HEK293 (cell line): ENCODE data around the gene COL6A2.

ENCODE experiments used
- ZNF140 ChIP-seq: fragments of 450-650 bp; formaldehyde crosslinking; IDR thresholded peaks from 2 replicates; pipeline ENCODE4 v1.5.1; 2016; ENCODE audit warnings: missing biosample characterization, missing genetic modification characterization
- ZNF529 ChIP-seq: fragments of 450-650 bp; formaldehyde crosslinking; IDR thresholded peaks from 2 replicates; pipeline ENCODE4 v1.5.1; 2017; ENCODE audit warnings: missing genetic modification characterization, missing biosample characterization; ENCODE audit not compliant: insufficient replicate concordance
- TF ChIP-seq, protein P1 (sequence below): fragments of 450-650 bp; formaldehyde crosslinking; IDR thresholded peaks from 2 replicates; pipeline ENCODE4 v1.5.1; 2016; ENCODE audit warnings: missing biosample characterization, missing genetic modification characterization
- TF ChIP-seq, protein P2 (sequence below): fragments of 450-650 bp; formaldehyde crosslinking; IDR thresholded peaks from 2 replicates; pipeline ENCODE4 v1.5.1; 2016; ENCODE audit warnings: missing biosample characterization, missing genetic modification characterization, low read depth
- TF ChIP-seq, protein P3 (sequence below): fragments of 450-650 bp; formaldehyde crosslinking; IDR thresholded peaks from 2 replicates; pipeline ENCODE4 v1.5.1; 2016; ENCODE audit warnings: missing biosample characterization, missing genetic modification characterization

DNA sequence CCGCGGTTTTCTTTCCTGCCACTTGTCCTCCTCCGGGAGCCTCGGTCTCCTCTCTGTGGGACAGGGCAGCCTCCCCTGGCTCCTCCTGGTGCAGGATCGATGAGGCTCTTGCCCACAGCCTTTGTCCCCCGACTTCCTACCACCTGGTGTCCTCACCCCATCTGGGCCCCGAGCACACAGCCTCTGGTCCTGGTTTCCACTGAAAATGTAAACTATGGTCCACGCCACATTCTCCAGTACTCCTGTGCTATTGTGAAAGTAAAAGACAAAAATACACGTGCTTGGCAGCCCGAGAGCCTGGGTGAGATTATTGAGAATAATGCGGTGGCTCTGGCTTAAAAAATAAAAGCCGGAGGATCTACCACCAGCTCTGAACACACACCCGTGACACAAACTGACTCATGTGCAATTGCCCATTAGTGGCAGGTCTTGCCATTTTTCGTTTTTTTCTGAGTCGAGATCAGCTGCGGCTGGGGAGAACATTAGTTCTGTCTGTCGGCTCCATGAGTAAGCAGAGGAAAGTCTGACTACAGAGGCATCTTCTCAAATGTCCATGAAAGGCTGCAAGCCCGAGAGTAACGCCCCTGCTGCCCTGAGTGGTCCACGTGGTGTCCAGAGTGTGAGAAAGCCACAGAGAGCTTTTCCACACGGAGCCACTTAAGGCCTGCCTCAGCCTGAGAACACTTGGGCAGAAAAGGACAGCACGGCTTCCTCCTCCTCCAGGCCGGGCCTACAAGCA, 5.7 kb upstream of the COL6A2 start:
- TF ChIP-seq, protein P1, sequence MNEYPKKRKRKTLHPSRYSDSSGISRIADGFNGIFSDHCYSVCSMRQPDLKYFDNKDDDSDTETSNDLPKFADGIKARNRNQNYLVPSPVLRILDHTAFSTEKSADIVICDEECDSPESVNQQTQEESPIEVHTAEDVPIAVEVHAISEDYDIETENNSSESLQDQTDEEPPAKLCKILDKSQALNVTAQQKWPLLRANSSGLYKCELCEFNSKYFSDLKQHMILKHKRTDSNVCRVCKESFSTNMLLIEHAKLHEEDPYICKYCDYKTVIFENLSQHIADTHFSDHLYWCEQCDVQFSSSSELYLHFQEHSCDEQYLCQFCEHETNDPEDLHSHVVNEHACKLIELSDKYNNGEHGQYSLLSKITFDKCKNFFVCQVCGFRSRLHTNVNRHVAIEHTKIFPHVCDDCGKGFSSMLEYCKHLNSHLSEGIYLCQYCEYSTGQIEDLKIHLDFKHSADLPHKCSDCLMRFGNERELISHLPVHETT (tag by site-specific recombination): no peak
- no peak for TF ChIP-seq ZNF140
- TF ChIP-seq, protein P2, sequence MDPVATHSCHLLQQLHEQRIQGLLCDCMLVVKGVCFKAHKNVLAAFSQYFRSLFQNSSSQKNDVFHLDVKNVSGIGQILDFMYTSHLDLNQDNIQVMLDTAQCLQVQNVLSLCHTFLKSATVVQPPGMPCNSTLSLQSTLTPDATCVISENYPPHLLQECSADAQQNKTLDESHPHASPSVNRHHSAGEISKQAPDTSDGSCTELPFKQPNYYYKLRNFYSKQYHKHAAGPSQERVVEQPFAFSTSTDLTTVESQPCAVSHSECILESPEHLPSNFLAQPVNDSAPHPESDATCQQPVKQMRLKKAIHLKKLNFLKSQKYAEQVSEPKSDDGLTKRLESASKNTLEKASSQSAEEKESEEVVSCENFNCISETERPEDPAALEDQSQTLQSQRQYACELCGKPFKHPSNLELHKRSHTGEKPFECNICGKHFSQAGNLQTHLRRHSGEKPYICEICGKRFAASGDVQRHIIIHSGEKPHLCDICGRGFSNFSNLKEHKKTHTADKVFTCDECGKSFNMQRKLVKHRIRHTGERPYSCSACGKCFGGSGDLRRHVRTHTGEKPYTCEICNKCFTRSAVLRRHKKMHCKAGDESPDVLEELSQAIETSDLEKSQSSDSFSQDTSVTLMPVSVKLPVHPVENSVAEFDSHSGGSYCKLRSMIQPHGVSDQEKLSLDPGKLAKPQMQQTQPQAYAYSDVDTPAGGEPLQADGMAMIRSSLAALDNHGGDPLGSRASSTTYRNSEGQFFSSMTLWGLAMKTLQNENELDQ: no peak
- no peak for TF ChIP-seq ZNF529
- TF ChIP-seq, protein P3, sequence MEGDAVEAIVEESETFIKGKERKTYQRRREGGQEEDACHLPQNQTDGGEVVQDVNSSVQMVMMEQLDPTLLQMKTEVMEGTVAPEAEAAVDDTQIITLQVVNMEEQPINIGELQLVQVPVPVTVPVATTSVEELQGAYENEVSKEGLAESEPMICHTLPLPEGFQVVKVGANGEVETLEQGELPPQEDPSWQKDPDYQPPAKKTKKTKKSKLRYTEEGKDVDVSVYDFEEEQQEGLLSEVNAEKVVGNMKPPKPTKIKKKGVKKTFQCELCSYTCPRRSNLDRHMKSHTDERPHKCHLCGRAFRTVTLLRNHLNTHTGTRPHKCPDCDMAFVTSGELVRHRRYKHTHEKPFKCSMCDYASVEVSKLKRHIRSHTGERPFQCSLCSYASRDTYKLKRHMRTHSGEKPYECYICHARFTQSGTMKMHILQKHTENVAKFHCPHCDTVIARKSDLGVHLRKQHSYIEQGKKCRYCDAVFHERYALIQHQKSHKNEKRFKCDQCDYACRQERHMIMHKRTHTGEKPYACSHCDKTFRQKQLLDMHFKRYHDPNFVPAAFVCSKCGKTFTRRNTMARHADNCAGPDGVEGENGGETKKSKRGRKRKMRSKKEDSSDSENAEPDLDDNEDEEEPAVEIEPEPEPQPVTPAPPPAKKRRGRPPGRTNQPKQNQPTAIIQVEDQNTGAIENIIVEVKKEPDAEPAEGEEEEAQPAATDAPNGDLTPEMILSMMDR (tag by site-specific recombination): no peak
